Vagina (tissue), 2 donors: Measurements from ENCODE around the gene FBXO10.

Experiments used
- POLR2A ChIP-seq, 2 donors: fragments of 450-650 bp; IDR thresholded peaks; one replicate each; pipeline ENCODE4 v1.6.1; 2017; ENCODE audit warnings: antibody characterized with exemption in 2 of 2, mild to moderate bottlenecking in 2 of 2, moderate library complexity in 2 of 2
- POLR2AphosphoS5 ChIP-seq, 2 donors: sonication (generic); formaldehyde crosslinking; IDR thresholded peaks; one replicate each; pipeline ENCODE4 v1.9.0; 2017; ENCODE audit warnings: antibody characterized with exemption in 2 of 2, mild to moderate bottlenecking in 2 of 2, low read depth in 1 of 2; ENCODE audit not compliant: insufficient read depth in 1 of 2
- TF ChIP-seq, protein P1 (sequence below), 3 experiments: fragments of 450-650 bp in 2 of 3; fragments of 200-600 bp in 1 of 3; sonication (generic) in 1 of 3; IDR thresholded peaks; one replicate each; pipeline ENCODE4 v1.5.1; 2017 to 2019; ENCODE audit warnings: antibody characterized with exemption in 3 of 3, mild to moderate bottlenecking in 2 of 3, moderate library complexity in 2 of 3

DNA sequence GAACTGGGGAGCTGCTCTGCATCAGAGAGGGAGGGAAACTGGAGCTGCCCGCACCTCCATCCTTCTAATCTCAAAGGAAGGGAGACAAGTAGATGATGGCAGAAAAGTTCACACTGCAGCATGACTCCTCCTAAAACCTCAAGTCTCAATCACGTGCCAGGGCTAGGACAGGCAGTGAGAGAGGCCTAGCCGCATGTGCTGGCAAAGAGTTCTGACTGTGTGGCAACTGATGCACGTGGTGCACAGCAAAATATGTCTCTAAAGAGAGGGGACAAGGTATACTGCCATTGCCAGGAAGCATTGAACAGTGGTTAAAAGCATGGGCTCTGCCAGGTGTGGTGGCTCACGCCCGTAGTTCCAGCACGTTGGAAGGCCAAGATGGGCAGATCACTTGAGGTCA, 38.1 kb downstream of the FBXO10 start:
- TF ChIP-seq, protein P1, sequence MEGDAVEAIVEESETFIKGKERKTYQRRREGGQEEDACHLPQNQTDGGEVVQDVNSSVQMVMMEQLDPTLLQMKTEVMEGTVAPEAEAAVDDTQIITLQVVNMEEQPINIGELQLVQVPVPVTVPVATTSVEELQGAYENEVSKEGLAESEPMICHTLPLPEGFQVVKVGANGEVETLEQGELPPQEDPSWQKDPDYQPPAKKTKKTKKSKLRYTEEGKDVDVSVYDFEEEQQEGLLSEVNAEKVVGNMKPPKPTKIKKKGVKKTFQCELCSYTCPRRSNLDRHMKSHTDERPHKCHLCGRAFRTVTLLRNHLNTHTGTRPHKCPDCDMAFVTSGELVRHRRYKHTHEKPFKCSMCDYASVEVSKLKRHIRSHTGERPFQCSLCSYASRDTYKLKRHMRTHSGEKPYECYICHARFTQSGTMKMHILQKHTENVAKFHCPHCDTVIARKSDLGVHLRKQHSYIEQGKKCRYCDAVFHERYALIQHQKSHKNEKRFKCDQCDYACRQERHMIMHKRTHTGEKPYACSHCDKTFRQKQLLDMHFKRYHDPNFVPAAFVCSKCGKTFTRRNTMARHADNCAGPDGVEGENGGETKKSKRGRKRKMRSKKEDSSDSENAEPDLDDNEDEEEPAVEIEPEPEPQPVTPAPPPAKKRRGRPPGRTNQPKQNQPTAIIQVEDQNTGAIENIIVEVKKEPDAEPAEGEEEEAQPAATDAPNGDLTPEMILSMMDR (IDR thresholded peaks at IDR 0.05): no peak
- no peak for TF ChIP-seq POLR2AphosphoS5 (IDR thresholded peaks at IDR 0.05; ENCODE audit: insufficient read depth in 1 of 2, low read depth in 1 of 2)
- TF ChIP-seq POLR2A (IDR thresholded peaks at IDR 0.05): no peak
